GM18861 (cell line): ENCODE results near the gene SHKBP1.
"Not testable (repeated sequence)": the region's sequence is repeated elsewhere in the genome, so short reads cannot be mapped to it uniquely, and the experiment has no call there.

Experiments used
- ATAC-seq: cut with Tn5 transposase; IDR thresholded peaks from one replicate; pipeline ENCODE4 v1.9.1; 2021; ENCODE audit not compliant: unreplicated experiment

The SHKBP1 gene

GRCh38 chr19:40613690-40614621 is 37.3 kb downstream of the SHKBP1 start:
- ATAC-seq = no peak

DNA sequence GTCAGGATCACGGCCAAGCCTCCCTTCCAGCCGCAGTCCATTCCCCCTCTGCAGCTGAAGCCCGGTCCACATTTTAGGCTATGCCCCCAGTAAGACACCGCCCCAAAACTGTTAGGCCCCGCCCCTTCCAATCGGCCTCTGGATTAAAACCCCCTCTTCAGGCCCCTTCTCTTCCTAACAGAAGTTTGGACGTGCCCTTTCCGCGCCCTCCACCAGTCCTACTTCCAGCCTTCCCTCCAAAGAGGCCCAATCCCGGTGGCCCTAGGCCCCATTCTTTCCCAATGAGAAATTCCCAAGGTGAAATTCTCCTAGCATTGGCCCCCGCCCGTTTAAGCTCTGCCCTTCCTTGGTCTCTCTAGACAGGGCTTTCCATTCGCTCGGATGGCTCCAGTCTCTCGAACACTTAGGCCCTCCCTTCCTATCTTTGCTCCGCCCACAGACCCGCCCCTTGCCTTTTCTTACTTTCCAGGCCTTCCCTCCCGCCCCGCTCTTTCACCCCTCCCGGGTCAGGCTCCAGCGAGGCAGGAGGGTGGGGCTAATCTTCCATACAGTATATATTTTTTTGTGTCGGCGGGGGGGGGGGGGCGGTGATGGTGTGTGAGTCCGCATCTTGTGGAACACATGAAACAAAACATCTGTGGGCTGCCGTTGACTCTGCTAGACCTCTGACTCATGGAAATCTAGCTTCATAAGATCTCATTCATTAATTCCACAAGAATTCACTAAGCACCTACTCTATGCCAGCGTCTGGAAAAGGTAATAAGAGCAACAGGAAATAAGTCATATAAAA is 38.1 kb downstream of the SHKBP1 start:
- ATAC-seq = no peak

- ATAC-seq = no peak
These were observed 39.5 kb downstream of the SHKBP1 start for GRCh38 chr19:40616178-40616577.

GRCh38 chr19:40616941-40617340 is 40.3 kb downstream of the SHKBP1 start:
- no peak for ATAC-seq

GRCh38 chr19:40617961-40618360 is 41.3 kb downstream of the SHKBP1 start:
- no peak for ATAC-seq

DNA sequence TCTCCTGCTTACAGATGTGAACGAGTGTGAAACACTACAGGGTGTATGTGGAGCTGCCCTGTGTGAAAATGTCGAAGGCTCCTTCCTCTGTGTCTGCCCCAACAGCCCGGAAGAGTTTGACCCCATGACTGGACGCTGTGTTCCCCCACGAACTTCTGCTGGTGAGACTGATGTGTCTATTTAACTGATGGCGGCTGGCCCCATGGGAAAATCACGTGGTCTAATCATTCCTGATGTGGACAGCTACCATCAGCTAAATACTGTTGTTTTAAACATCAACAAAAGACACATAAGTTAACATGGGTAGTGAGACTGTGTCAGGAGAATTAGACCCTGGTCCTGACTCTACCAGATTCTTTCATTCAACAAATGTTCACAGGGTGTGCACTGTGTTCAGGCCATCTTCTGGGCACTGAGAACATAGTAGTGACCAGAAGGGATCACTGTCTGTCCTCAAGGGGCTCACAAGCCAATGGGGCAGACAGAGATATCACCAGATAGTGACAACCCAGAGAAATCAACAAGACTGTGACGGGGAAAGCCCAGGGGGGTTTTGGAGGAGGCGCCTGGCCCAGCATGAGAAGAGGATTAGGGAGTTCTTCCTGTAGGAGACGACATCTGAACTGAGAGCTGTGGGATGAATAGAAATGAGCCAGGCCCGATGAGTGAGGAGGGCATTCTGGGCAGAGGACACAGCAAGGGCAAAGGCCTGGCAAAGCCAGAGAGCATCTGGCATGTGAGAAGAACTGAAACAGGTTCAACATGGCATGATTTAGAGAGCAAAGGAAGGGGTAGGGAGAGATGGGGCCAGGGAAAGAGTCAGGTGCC is 42.9 kb downstream of the SHKBP1 start:
- ATAC-seq = no peak

- no peak for ATAC-seq
These were observed 43.5 kb downstream of the SHKBP1 start for GRCh38 chr19:40620161-40620485.

- ATAC-seq = no peak
These were observed 44.6 kb downstream of the SHKBP1 start for GRCh38 chr19:40621283-40621682.

DNA sequence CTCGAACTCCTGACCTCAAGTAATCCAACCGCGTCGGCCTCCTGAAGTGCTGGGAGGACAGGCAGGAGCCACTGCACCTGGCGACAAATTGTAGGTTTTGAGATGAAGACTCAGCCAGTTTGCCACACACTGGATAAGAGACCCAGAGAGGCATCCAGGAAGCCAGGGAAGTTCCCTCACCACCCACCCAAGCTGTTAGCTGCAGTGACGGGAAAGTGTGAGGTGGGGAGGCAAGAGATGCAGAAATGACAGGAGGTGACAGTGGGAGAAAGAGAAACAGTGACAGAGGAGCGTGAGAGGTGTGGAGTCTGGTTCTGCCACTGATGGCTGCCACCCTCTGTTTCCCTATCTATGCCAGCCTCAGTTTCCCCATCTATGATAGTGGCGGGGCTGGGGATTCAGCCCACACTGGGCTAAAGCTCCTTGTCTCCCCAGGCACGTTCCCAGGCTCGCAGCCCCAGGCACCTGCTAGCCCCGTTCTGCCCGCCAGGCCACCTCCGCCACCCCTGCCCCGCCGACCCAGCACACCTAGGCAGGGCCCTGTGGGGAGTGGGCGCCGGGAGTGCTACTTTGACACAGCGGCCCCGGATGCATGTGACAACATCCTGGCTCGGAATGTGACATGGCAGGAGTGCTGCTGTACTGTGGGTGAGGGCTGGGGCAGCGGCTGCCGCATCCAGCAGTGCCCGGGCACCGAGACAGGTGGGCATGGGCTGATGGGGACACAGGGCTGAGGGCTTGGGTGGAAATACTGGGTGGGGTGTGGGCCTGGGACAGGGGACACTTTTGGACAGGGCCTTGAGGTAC is 45.5 kb downstream of the SHKBP1 start:
- no peak for ATAC-seq

DNA sequence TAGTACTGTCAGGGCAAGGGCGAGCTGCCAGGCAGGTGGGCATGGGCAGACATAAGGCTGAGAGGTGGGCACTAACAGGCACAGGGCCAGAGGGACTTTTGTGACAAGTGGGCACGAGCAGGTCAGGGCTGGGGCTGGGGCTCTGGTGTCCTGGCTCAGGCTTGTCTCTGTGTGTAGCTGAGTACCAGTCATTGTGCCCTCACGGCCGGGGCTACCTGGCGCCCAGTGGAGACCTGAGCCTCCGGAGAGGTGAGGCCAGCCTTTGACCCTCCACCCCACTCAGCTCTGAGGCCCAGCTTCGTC is 46.1 kb downstream of the SHKBP1 start:
- ATAC-seq = no peak

GRCh38 chr19:40623403-40624251 is 47.0 kb downstream of the SHKBP1 start:
- no peak for ATAC-seq

GRCh38 chr19:40624369-40625153 is 47.9 kb downstream of the SHKBP1 start:
- ATAC-seq = not testable (repeated sequence)

DNA sequence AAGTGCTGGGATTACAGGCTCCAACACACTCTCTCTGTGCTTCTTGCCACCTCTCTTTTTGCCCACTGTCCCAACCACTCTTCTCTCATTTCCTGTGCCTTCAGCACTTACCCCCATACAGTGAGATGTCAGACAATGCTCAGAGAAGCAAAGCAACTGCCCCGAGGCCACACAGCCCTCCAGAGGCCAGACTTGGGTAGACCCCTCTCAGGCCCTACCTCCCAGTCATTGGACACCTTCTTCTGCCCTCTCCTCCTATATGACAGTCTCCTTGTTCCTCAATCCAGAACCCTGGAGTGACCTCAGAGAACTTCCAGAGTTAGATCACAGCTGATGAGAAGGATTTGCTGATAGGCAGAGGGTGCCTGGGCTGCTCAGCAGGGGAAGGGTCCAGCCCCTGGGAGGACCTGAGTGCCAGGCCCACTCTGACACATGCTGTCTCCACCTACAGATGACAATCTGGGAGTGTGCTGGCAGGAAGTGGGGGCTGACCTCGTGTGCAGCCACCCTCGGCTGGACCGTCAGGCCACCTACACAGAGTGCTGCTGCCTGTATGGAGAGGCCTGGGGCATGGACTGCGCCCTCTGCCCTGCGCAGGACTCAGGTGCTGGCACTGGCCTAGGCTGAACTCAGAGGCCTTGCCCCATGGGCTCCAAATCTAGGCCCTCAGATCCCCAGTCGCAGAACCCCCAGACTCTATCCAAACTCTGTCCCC is 48.9 kb downstream of the SHKBP1 start:
- no peak for ATAC-seq

GRCh38 chr19:40626918-40627317 is 50.2 kb downstream of the SHKBP1 start:
- no peak for ATAC-seq

DNA sequence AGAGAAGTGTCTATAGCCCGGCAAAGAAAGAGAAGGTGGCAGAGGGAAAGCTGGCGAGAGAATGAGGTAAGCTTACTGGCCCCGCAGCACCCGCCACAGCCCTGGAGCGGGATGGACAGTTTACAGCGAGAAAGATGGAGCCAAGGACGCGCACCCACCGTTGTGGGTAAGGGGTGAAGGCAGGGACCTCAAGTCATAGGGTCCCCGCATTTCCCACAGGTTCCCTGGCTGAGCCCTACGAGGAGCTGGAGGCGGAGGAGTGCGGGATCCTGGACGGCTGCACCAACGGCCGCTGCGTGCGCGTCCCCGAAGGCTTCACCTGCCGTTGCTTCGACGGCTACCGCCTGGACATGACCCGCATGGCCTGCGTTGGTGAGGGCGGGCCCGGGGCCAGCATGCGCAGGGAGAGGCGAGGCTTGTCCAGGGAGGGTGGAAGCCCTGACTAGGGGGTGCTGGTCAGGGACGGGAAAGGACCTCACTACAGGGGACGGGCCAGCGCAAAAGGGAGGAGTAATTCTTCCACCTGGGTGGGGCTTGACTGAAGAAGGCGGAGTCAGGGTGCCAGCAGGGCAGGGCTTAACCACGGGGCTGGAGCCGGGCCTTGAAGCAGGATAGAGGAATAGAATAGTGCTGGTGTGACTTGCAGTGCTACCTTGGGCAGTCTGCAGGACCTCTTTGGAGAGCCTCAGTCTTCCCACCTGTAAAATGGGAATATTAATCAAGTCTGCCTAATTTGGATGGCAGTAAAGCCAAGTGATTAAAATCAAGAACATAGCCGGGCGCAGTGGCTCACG is 51.0 kb downstream of the SHKBP1 start:
- no peak for ATAC-seq

GRCh38 chr19:40629346-40629745 is 52.7 kb downstream of the SHKBP1 start:
- ATAC-seq = no peak

- no peak for ATAC-seq
These were observed 54.0 kb downstream of the SHKBP1 start for GRCh38 chr19:40630571-40631160.
